Cardiac muscle cell (in vitro differentiated cells and primary cell): ENCODE measurements around the gene SH3GL2. TPM values are rescaled to one million over a fixed set of nuclear protein-coding genes. Genes with fewer than 3 reads are reported as not detected.

Experiments
- DNase-seq, 2 donors: peaks; one replicate each; pipeline versions ENCODE4 v3.0.0 to v3.0.0-alpha.2; 2010 to 2017; ENCODE audit warnings: low read depth in 1 of 2, low spot score in 1 of 2
- H3K27ac ChIP-seq: fragments of 200-600 bp; sonication (generic); 2 replicates; pipeline ENCODE4 v1.5.1; 2016
- H3K27me3 ChIP-seq: fragments of 200-600 bp; sonication (generic); 2 replicates; pipeline ENCODE4 v1.6.0; 2016; ENCODE audit warnings: control low read depth
- H3K36me3 ChIP-seq: fragments of 200-600 bp; sonication (generic); 2 replicates; pipeline ENCODE4 v1.5.1; 2016; ENCODE audit warnings: control low read depth
- H3K4me1 ChIP-seq: fragments of 200-600 bp; sonication (generic); 2 replicates; pipeline ENCODE4 v1.8.1; 2017; ENCODE audit warnings: low read depth, mild to moderate bottlenecking, mixed run types
- H3K4me3 ChIP-seq: fragments of 200-600 bp; sonication (generic); 2 replicates; pipeline ENCODE4 v1.5.1; 2016; ENCODE audit warnings: mild to moderate bottlenecking
- H3K9me3 ChIP-seq: fragments of 200-600 bp; sonication (generic); 2 replicates; pipeline ENCODE4 v1.5.1; 2017; ENCODE audit warnings: low read depth, mild to moderate bottlenecking, control low read depth
- CTCF ChIP-seq: IDR thresholded peaks from 2 replicates; pipeline ENCODE4 v1.5.1; 2012; ENCODE audit warnings: low read depth, mild to moderate bottlenecking, low read length
- polyA plus RNA-seq: library from polyadenylated mRNA; unstranded; fragments of >200 nt; fragmentation: Nextera tagmentation; extraction: Ambion mirVana; gene quantifications from 2 replicates; pipeline ENCODE4 v1.2.1, GENCODE V29; 2016
- total RNA-seq: library from RNA; depleted of rRNA; stranded (reverse); fragments of >200 nt; gene quantifications from 2 replicates; pipeline ENCODE4 v1.2.3, GENCODE V29; 2016

Gene SH3GL2
- total and polyA plus RNA-seq, 2 experiments from 2014 or later: 0.06 TPM; not detected in 1

- TF ChIP-seq CTCF: peak; percentile 81
- Histone ChIP-seq H3K27ac (no peak overlapping the region), H3K4me1 (no peaks in the 10 kb centered on the region), H3K27me3 (peaks cover 18% of the 10 kb centered on the region), H3K36me3 (no peaks in the 10 kb centered on the region), H3K4me3 (no peak overlapping the region), H3K9me3 (no peaks in the 10 kb centered on the region)
- DNase-seq: peak; percentile 80 to 87
Observed at GRCh38 chr9:17810728-17811571, 232.1 kb downstream of the SH3GL2 start.

GRCh38 chr9:17813798-17814197 lies 234.9 kb downstream of the SH3GL2 start:
- Histone ChIP-seq H3K4me1 (no peaks in the 10 kb centered on the region), H3K36me3 (no peaks in the 10 kb centered on the region), H3K9me3 (no peaks in the 10 kb centered on the region), H3K27ac (no peak overlapping the region), H3K4me3 (no peak overlapping the region), H3K27me3 (peaks cover 18% of the 10 kb centered on the region)
- no peak for DNase-seq
- no peak for TF ChIP-seq CTCF

- H3K36me3 ChIP-seq: no peaks in the 10 kb centered on the region
- no peak for DNase-seq
Observed at GRCh38 chr9:17816431-17817027, 237.7 kb downstream of the SH3GL2 start.

GRCh38 chr9:17824191-17824590 lies 245.3 kb downstream of the SH3GL2 start:
- Histone ChIP-seq H3K4me3 (no peak overlapping the region), H3K27me3 (no peaks in the 10 kb centered on the region), H3K27ac (no peak overlapping the region), H3K9me3 (no peaks in the 10 kb centered on the region), H3K4me1 (peaks cover 14% of the 10 kb centered on the region), H3K36me3 (no peaks in the 10 kb centered on the region)
- peak; percentile 24 for TF ChIP-seq CTCF
- DNase-seq: peak; percentile 26 to 93

More at GRCh38 chr9:17816431-17817027, 237.7 kb downstream of the SH3GL2 start:
- Histone ChIP-seq H3K4me3 (no peak overlapping the region), H3K27ac (no peak overlapping the region), H3K9me3 (no peaks in the 10 kb centered on the region), H3K27me3 (peaks cover 12% of the 10 kb centered on the region), H3K4me1 (no peaks in the 10 kb centered on the region)
- TF ChIP-seq CTCF: no peak

- H3K27ac ChIP-seq: peak overlapping the region; percentile 24
- no peaks in the 10 kb centered on the region for H3K9me3 ChIP-seq
- H3K27me3 ChIP-seq: no peaks in the 10 kb centered on the region
- no peak for TF ChIP-seq CTCF
- H3K4me3 ChIP-seq: no peak overlapping the region
- peaks cover 14% of the 10 kb centered on the region for H3K4me1 ChIP-seq
- H3K36me3 ChIP-seq: no peaks in the 10 kb centered on the region
- peak; percentile 34 to 67 for DNase-seq
Observed at GRCh38 chr9:17824616-17825264, 245.9 kb downstream of the SH3GL2 start.
